Measurements from ENCODE around the gene IFT74.
"Not testable (repeated sequence)": the region's sequence is repeated elsewhere in the genome, so short reads cannot be mapped to it uniquely, and the experiment has no call there.

IFT74 gene

GRCh38 chr9:27073841-27074728, 117.9 kb downstream of the IFT74 start:
- DNase-seq, result no peak

- DNase-seq, result no peak
Measured at GRCh38 chr9:27078685-27079084, 122.5 kb downstream of the IFT74 start.

- DNase-seq, result no peak
Measured at GRCh38 chr9:27085456-27085855, 129.2 kb downstream of the IFT74 start.

GRCh38 chr9:27086818-27087680, 130.8 kb downstream of the IFT74 start:
- no peak for DNase-seq

GRCh38 chr9:27088981-27089380, 132.8 kb downstream of the IFT74 start:
- no peak for DNase-seq

GRCh38 chr9:27089706-27090105, 133.5 kb downstream of the IFT74 start:
- DNase-seq, result no peak

- no peak for DNase-seq
Measured at GRCh38 chr9:27090231-27090630, 134.0 kb downstream of the IFT74 start.

GRCh38 chr9:27090711-27091110, 134.5 kb downstream of the IFT74 start:
- DNase-seq, result no peak

- DNase-seq, result not testable (repeated sequence)
Measured at GRCh38 chr9:27092496-27092895, 136.3 kb downstream of the IFT74 start.

- DNase-seq, result not testable (repeated sequence)
Measured at GRCh38 chr9:27093384-27094067, 137.3 kb downstream of the IFT74 start.

GRCh38 chr9:27094640-27095298, 138.6 kb downstream of the IFT74 start:
- no peak for DNase-seq

- DNase-seq, result no peak
Measured at GRCh38 chr9:27107241-27107640, 151.0 kb downstream of the IFT74 start.

- DNase-seq, result no peak
Measured at GRCh38 chr9:27108981-27109541, 152.8 kb downstream of the IFT74 start, which contains the start of gene TEK. TSS of gene TEK (plus strand) at chr9:27109225. CDS start at chr9:27109591, 366 bp downstream.

- DNase-seq, result no peak
Measured at GRCh38 chr9:27109621-27110020, 153.4 kb downstream of the IFT74 start.

GRCh38 chr9:27110181-27110580, 154.0 kb downstream of the IFT74 start:
- no peak for DNase-seq

GRCh38 chr9:27112235-27112634, 156.0 kb downstream of the IFT74 start:
- DNase-seq, result no peak

Measured in nucleus accumbens (tissue), 56 donors.